Measurements from ENCODE around the gene RAB29. TPM values are rescaled to one million over a fixed set of nuclear protein-coding genes. Genes with fewer than 3 reads are reported as not detected.

The RAB29 gene
- total RNA-seq, 1 experiment from 2014 or later = 11.0 TPM

DNA sequence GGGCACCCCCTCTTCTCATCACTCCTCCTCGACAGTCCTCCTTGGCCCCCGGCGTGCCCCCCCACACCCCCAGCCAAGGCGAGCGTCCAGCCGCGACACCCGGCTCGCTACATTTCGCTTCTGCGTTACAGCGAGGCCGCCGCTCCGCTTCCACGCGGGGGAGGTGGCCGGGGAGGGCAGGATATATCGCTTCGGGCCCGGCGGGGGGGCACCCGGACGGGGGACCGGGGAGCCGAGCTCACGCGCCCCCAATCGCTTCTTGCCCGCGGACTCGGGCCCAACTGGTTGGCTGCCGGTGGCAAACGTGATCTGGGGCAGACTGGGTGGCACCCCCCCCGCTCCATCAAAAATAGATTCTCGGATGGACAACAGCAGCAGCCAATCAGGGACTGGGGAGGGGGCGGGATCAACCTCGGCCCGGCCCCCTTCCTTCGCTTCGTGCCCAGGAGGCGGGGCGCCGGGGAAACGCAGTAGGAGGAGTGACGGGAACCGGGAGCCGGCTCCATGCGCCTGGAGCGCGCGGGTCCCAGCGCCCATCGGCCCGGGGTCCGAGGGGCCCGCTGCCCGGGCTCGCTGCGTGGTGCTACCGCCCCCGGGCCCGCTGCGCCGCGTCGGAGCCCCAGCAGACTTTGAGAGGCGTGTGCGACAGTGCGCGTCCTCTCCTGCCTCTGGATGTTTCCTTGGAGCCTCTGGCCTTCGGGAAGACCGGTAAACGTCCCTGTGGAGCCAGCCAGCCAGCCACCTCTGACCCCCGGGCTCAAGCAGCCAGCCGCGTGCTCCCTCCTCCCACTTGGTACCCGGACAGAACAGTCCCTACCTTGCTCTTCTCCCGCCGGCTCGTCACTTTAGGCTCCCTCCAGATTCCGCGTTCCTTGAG is 37.8 kb upstream of the RAB29 start, which contains the start of gene SLC41A1 (continued):
- TF ChIP-seq, protein P1, sequence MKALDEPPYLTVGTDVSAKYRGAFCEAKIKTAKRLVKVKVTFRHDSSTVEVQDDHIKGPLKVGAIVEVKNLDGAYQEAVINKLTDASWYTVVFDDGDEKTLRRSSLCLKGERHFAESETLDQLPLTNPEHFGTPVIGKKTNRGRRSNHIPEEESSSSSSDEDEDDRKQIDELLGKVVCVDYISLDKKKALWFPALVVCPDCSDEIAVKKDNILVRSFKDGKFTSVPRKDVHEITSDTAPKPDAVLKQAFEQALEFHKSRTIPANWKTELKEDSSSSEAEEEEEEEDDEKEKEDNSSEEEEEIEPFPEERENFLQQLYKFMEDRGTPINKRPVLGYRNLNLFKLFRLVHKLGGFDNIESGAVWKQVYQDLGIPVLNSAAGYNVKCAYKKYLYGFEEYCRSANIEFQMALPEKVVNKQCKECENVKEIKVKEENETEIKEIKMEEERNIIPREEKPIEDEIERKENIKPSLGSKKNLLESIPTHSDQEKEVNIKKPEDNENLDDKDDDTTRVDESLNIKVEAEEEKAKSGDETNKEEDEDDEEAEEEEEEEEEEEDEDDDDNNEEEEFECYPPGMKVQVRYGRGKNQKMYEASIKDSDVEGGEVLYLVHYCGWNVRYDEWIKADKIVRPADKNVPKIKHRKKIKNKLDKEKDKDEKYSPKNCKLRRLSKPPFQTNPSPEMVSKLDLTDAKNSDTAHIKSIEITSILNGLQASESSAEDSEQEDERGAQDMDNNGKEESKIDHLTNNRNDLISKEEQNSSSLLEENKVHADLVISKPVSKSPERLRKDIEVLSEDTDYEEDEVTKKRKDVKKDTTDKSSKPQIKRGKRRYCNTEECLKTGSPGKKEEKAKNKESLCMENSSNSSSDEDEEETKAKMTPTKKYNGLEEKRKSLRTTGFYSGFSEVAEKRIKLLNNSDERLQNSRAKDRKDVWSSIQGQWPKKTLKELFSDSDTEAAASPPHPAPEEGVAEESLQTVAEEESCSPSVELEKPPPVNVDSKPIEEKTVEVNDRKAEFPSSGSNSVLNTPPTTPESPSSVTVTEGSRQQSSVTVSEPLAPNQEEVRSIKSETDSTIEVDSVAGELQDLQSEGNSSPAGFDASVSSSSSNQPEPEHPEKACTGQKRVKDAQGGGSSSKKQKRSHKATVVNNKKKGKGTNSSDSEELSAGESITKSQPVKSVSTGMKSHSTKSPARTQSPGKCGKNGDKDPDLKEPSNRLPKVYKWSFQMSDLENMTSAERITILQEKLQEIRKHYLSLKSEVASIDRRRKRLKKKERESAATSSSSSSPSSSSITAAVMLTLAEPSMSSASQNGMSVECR (CRISPR knock-in tag; IDR thresholded peaks at IDR 0.05; ENCODE audit: borderline replicate concordance) = no peak
- TF ChIP-seq CREB1 (CRISPR knock-in tag; IDR thresholded peaks at IDR 0.05) = no peak
- no peak for TF ChIP-seq ZSCAN18 (CRISPR knock-in tag; IDR thresholded peaks at IDR 0.05)

DNA sequence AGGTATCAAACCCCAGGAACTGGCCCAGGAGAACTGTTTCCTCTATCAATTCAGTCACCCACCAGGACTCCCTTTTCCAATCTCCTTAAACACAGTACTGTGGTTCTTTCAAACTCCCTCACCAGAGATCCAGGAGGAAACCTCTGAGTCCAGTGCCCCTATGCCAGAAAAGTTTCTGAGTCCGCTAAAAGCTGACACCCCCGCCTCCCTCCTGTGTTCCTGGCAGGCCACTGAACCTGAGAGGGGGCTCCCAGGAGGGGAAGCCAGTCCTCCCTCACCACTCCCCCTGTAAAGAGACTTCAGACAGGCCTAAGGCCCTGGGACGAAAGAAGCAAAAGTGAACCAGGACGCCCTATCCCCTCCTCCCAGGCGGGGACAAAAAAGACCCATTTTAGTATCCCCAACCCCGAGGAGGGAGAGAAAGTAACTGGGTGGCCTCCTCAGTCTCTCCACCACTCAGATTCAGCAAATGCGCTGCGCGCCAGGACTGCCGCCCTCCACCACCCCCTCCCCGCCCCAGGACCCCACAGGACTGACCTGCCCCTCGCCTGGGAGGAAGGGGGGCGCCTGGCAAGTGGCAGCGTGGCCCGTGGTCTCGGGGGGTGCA is 37.1 kb upstream of the RAB29 start:
- ChIA-PET POLR2A (no interaction called here), CTCF (interaction anchor here (1.0 to 3.3 kb wide), 3 partner anchors 20 to 165 kb away, joined by 6 to 27 read pairs (median 19); no protein-coding TSS in a partner anchor)
- ATAC-seq = peak; percentile 31
- no peaks in the 10 kb centered on the region for H3K9me3 Mint-ChIP-seq
- peaks cover 23% of the 10 kb centered on the region for H3K36me3 Mint-ChIP-seq
- TF ChIP-seq ZNF263 (CRISPR knock-in tag; IDR thresholded peaks at IDR 0.05; ENCODE audit: low read depth) (no peak), ZNF232 (CRISPR knock-in tag; IDR thresholded peaks at IDR 0.05) (no peak)
- peaks cover 37% of the 10 kb centered on the region for H3K4me1 Mint-ChIP-seq
- H3K27ac Mint-ChIP-seq = peak overlapping the region; percentile 10
- H3K27me3 Mint-ChIP-seq (ENCODE audit: low read depth) = peaks cover 16% of the 10 kb centered on the region; the same call in 1 of the 2 replicates
- peak overlapping the region; percentile 90 for H3K4me3 Mint-ChIP-seq
- DNase-seq (ENCODE audit: low spot score) = peak; percentile 43

- peaks cover 37% of the 10 kb centered on the region for H3K4me1 Mint-ChIP-seq
- no peaks in the 10 kb centered on the region for H3K9me3 Mint-ChIP-seq
- peaks cover 16% of the 10 kb centered on the region; the same call in 1 of the 2 replicates for H3K27me3 Mint-ChIP-seq (ENCODE audit: low read depth)
- peaks cover 27% of the 10 kb centered on the region for H3K36me3 Mint-ChIP-seq
- peak overlapping the region; percentile 90 for H3K4me3 Mint-ChIP-seq
- ChIA-PET POLR2A (interaction anchor here (1.5 kb wide), 1 partner anchor 62 kb away, joined by 3 read pairs; no protein-coding TSS in a partner anchor), CTCF (interaction anchor here (1.0 to 3.3 kb wide), 7 partner anchors 12 to 166 kb away, joined by 3 to 27 read pairs (median 7); no protein-coding TSS in a partner anchor)
- ATAC-seq (no peak), DNase-seq (ENCODE audit: low spot score) (no peak)
- no peak overlapping the region for H3K27ac Mint-ChIP-seq
- TF ChIP-seq E2F5 (CRISPR knock-in tag; IDR thresholded peaks at IDR 0.05) (no peak), ZNF532 (CRISPR knock-in tag; IDR thresholded peaks at IDR 0.05; ENCODE audit: borderline replicate concordance) (no peak), SMAD3 (CRISPR knock-in tag; IDR thresholded peaks at IDR 0.05; ENCODE audit: borderline replicate concordance) (no peak), MAX (CRISPR knock-in tag; IDR thresholded peaks at IDR 0.05) (no peak), ZNF423 (CRISPR knock-in tag; IDR thresholded peaks at IDR 0.05) (no peak), MXD4 (CRISPR knock-in tag; IDR thresholded peaks at IDR 0.05; ENCODE audit: borderline replicate concordance) (no peak), NFATC4 (CRISPR knock-in tag; IDR thresholded peaks at IDR 0.05) (no peak)
- TF ChIP-seq, protein P1 (CRISPR knock-in tag; IDR thresholded peaks at IDR 0.05; ENCODE audit: borderline replicate concordance) = no peak
These were observed 36.4 kb upstream of the RAB29 start for GRCh38 chr1:205811660-205812059.

Data from WTC11 (cell line).